ENCODE measurements around the gene ARL14.
A peak's percentile ranks its signal among the peaks of the same experiment; 100 is the strongest.

ARL14 gene

DNA sequence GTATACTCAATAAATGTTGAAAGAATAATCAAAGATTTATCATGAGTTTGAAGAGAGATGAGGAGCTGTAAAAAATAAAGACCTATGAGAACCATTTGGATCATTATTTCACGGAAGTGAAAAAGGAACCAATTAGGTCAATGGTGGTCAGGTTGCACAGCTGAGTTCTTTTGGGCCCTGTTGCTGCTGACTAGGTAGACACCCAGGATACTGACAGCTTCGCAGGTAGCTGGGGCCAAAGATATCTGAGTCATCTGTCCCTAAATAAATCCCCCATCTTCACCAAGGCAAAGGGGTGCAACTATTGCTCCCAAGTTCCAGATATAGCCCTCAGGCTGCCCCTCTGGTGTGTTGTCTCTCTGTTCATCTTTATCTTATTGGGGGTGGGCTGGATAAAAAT, 5.0 kb upstream of the ARL14 start:
- no peak for DNase-seq
- in situ Hi-C loops (cut with HindIII; ENCODE audit: low pct_ligation_motif_present, low pct_unique_long_range_greater_than_20kb, low sequenced_read_pairs), result no loop called here

DNA sequence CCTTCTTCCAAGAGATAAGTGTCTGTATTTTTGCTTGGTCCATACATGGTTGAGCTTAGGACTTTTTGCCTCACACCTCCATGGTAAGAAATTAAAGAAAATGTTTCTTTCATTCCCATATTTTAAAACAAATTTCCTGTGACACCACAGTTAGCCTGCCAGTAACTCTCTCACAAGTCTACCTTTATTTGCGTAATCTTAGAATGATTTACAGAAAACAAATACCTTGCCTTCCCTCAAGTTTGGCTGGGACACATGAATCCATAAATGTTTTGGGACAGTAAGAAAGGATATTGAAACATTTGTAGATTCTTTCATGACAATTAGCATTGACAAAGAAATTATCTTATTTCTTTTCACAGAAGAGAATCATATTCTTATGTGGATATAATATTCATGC, 3.8 kb upstream of the ARL14 start:
- in situ Hi-C loops (cut with HindIII; ENCODE audit: low pct_ligation_motif_present, low pct_unique_long_range_greater_than_20kb, low sequenced_read_pairs), result no loop called here
- no peak for DNase-seq

DNA sequence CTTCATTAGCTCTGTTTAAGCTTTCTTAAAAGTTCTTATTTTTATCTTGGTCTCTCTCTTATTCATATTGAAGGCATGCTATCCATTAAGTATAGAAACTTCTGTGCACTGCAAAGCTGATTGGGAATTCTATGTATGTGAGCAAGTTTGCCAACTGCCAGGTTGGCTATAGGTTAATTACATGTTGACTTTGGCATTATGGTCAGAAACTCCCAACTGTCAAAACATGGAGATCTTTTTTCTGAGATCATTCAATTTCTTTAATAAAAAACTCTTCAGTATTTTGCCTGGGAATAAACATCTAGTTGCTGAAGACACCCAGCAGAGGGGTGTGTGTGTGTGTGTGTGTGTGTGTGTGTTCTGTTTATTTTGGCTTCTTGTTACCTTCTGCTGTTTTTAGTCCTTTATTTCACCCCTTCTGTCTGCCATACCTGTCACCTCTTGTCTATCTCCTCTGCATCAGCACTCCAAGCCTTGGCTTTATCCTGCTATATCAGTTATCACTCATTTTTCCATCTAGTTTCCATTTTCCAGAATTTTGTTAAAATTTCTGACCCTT, 1.3 kb upstream of the ARL14 start:
- in situ Hi-C loops (cut with HindIII; ENCODE audit: low pct_ligation_motif_present, low pct_unique_long_range_greater_than_20kb, low sequenced_read_pairs), result no loop called here
- no peak for DNase-seq

GRCh38 chr3:160677459-160677881, 510 bp downstream of the ARL14 start:
- in situ Hi-C loops (cut with HindIII; ENCODE audit: low pct_ligation_motif_present, low pct_unique_long_range_greater_than_20kb, low sequenced_read_pairs), result no loop called here
- DNase-seq, result no peak

GRCh38 chr3:160678292-160678842, 1.4 kb downstream of the ARL14 start:
- DNase-seq, result no peak
- in situ Hi-C loops (cut with HindIII; ENCODE audit: low pct_ligation_motif_present, low pct_unique_long_range_greater_than_20kb, low sequenced_read_pairs), result no loop called here

GRCh38 chr3:160684368-160684740, 7.4 kb downstream of the ARL14 start:
- no peak for DNase-seq
- in situ Hi-C loops (cut with HindIII; ENCODE audit: low pct_ligation_motif_present, low pct_unique_long_range_greater_than_20kb, low sequenced_read_pairs), result no loop called here

GRCh38 chr3:160685144-160685766, 8.3 kb downstream of the ARL14 start:
- peak; percentile 33 for DNase-seq
- in situ Hi-C loops (cut with HindIII; ENCODE audit: low pct_ligation_motif_present, low pct_unique_long_range_greater_than_20kb, low sequenced_read_pairs), result no loop called here

DNA sequence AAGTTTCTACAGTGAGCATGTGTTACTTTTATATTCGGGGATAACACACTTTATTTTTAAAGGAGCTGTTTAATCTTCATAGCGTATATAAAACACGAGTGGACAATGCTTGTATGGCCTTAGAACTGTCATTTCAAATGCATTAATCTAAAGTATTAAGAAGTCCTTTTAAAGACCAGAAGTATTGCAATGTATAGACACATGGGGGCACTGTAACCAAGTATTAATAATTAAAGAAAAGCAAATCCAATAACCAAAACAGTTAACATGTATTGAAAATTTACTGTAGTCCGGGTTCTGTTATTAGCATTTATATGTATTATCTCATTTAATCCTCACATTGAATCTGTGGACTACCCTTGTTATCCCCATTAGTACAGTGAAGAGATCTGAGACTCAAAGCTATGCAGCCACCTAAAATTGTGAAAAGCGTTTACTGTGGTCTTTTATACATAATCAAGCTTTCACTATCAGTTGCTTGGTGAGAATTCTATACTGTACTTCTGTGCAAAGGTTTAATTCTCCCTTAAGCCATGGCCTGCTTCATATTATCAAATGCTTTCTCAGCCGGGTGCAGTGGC, 10.1 kb downstream of the ARL14 start:
- DNase-seq, result peak; percentile 13
- in situ Hi-C loops (cut with HindIII; ENCODE audit: low pct_ligation_motif_present, low pct_unique_long_range_greater_than_20kb, low sequenced_read_pairs), result no loop called here

- no peak for DNase-seq
- in situ Hi-C loops (cut with HindIII; ENCODE audit: low pct_ligation_motif_present, low pct_unique_long_range_greater_than_20kb, low sequenced_read_pairs), result no loop called here
Measured at GRCh38 chr3:160691151-160691550, 14.2 kb downstream of the ARL14 start.

- DNase-seq, result no peak
- in situ Hi-C loops (cut with HindIII; ENCODE audit: low pct_ligation_motif_present, low pct_unique_long_range_greater_than_20kb, low sequenced_read_pairs), result no loop called here
Measured at GRCh38 chr3:160691962-160692361, 15.0 kb downstream of the ARL14 start.

DNA sequence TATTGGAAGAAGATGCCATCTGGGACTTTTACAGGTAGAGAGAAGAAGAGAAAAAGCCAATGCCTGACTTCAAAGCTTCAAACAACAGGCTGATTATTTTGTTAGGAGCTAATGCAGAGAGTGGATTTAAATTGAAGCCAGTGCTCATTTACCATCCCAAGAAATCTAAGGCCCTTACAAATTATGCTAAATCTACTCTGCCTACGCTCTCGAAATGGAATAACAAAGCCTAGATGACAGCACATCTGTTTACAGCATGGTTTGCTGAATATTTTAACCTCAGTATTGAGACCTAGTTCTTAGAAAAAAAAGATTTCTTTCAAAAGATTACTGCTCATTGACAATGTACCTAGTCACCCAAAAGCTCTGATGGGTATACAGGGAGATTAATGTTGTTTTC, 16.2 kb downstream of the ARL14 start:
- in situ Hi-C loops (cut with HindIII; ENCODE audit: low pct_ligation_motif_present, low pct_unique_long_range_greater_than_20kb, low sequenced_read_pairs), result no loop called here
- no peak for DNase-seq

- in situ Hi-C loops (cut with HindIII; ENCODE audit: low pct_ligation_motif_present, low pct_unique_long_range_greater_than_20kb, low sequenced_read_pairs), result no loop called here
- DNase-seq, result no peak
Measured at GRCh38 chr3:160694345-160694744, 17.4 kb downstream of the ARL14 start.

- in situ Hi-C loops (cut with HindIII; ENCODE audit: low pct_ligation_motif_present, low pct_unique_long_range_greater_than_20kb, low sequenced_read_pairs), result no loop called here
- no peak for DNase-seq
Measured at GRCh38 chr3:160695003-160695402, 18.0 kb downstream of the ARL14 start.

DNA sequence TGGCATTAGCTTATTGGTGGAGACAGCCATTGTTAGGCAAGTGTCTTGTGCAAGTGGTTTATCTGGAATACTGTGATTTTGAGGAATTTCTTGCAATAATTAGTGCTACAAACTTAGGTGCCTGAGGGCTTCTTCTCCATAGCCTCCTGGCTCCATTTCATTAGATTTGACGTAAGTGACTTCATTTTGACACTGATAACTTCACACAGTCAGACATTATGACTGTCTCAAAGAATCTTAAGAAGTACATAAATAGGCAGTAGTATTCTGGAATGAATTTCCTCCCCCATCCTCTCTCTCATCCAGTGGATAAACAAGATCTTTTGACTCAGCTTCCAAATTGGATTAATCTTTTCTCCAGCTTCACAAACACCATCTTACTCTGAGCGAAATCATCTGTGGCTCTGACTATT, 19.0 kb downstream of the ARL14 start:
- in situ Hi-C loops (cut with HindIII; ENCODE audit: low pct_ligation_motif_present, low pct_unique_long_range_greater_than_20kb, low sequenced_read_pairs), result no loop called here

DNA sequence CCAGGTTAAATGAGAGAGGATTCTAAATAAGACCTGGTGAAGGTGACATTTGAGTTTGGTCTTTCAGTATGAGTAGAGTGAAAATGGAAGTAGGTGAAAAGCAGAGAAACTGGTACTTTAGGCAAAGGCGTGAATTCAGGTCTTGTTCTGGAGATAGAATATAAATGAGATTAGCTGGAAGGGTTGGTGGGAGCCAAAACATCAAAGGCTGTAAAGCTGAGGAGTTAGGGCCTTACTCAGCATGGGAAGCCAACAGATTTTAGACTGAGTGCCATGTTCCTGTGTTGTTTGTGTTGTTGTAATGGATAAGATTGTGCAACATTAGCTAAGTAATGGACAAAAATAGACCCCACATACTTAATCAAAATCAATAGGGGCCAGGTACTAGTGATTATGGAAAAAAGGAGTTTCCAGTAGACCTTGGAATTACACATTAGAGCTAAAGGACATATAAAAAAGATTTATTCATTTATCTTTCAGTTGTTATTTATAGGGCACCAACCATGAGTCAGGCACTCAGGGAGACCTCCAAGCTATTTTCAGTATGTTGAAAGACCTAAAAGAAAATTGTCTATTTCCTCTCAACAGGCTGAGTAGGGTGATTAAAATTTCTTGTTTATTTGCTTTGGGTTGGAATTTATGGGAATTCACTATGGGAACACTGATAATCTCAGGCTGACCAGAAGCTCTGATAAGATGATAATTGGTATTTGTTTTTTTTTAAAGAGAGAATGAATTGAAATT, 20.8 kb downstream of the ARL14 start:
- in situ Hi-C loops (cut with HindIII; ENCODE audit: low pct_ligation_motif_present, low pct_unique_long_range_greater_than_20kb, low sequenced_read_pairs), result no loop called here
- DNase-seq, result no peak

More for the DNA sequence above, 19.0 kb downstream of the ARL14 start:
- no peak for DNase-seq

GRCh38 chr3:160698599-160699195, 21.7 kb downstream of the ARL14 start:
- in situ Hi-C loops (cut with HindIII; ENCODE audit: low pct_ligation_motif_present, low pct_unique_long_range_greater_than_20kb, low sequenced_read_pairs), result no loop called here
- DNase-seq, result no peak

- in situ Hi-C loops (cut with HindIII; ENCODE audit: low pct_ligation_motif_present, low pct_unique_long_range_greater_than_20kb, low sequenced_read_pairs), result no loop called here
Measured at GRCh38 chr3:160701490-160701889, 24.5 kb downstream of the ARL14 start.

DNA sequence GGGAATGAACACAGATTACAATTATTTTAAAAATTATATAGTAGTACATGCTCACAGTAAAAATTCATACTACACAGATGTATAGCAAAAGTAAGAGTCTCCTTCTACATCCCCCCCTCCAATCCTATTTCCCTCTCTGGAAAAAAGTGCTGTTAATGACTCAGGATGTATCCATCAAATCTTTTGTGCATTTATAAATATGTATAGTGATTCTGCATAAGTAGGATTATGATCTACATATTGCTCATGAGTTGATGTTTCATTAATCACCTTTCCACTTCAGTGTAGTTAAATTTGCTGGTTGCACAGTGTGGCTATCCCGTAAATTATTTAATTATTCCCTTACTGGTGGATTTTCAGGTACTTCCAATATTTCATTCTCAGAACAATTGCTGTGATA, 25.3 kb downstream of the ARL14 start:
- no peak for DNase-seq
- in situ Hi-C loops (cut with HindIII; ENCODE audit: low pct_ligation_motif_present, low pct_unique_long_range_greater_than_20kb, low sequenced_read_pairs), result no loop called here

More at GRCh38 chr3:160701490-160701889, 24.5 kb downstream of the ARL14 start:
- DNase-seq, result no peak

- no peak for DNase-seq
- in situ Hi-C loops (cut with HindIII; ENCODE audit: low pct_ligation_motif_present, low pct_unique_long_range_greater_than_20kb, low sequenced_read_pairs), result no loop called here
Measured at GRCh38 chr3:160703974-160704373, 27.0 kb downstream of the ARL14 start.

All from ACHN (cell line).